ENCODE results near the gene HOXD1. TPM values are rescaled to one million over a fixed set of nuclear protein-coding genes. Genes with fewer than 3 reads are reported as not detected.

Gene HOXD1
- polyA plus RNA-seq, 4 donors = 1.00 to 8.2 TPM; not detected in 2

- no peak overlapping the region for H3K27ac ChIP-seq (ENCODE audit: low read depth in 1 of 3, low read length in 2 of 3)
- no peaks in the 10 kb centered on the region for H3K9me3 ChIP-seq (ENCODE audit: control insufficient read depth in 2 of 2, insufficient read depth in 1 of 2, low read depth in 1 of 2, low read length in 1 of 2)
- H3K4me3 ChIP-seq (ENCODE audit: low read depth in 1 of 3, low read length in 3 of 3) = no peak overlapping the region
- FAIRE-seq (no peak), DNase-seq (no peak)
- no peaks in the 10 kb centered on the region for H3K4me1 ChIP-seq (ENCODE audit: control insufficient read depth in 3 of 3, insufficient read depth in 2 of 3, low read depth in 1 of 3, low read length in 2 of 3)
- no peaks in the 10 kb centered on the region for H3K36me3 ChIP-seq (ENCODE audit: control insufficient read depth in 3 of 3, insufficient read depth in 2 of 3, low read depth in 1 of 3, low read length in 3 of 3)
- H3K27me3 ChIP-seq (ENCODE audit: control insufficient read depth in 3 of 3, insufficient read depth in 3 of 3, low read length in 3 of 3) = peaks cover 0 to 1% (median 0%) of the 10 kb centered on the region in 3 donors
These were observed 23.8 kb downstream of the HOXD1 start for GRCh38 chr2:176212276-176212675.

- Histone ChIP-seq H3K4me1 (ENCODE audit: control insufficient read depth in 3 of 3, insufficient read depth in 2 of 3, low read depth in 1 of 3, low read length in 2 of 3) (no peaks in the 10 kb centered on the region), H3K9me3 (ENCODE audit: control insufficient read depth in 2 of 2, insufficient read depth in 1 of 2, low read depth in 1 of 2, low read length in 1 of 2) (no peaks in the 10 kb centered on the region), H3K27ac (ENCODE audit: low read depth in 1 of 3, low read length in 2 of 3) (no peak overlapping the region), H3K4me3 (ENCODE audit: low read depth in 1 of 3, low read length in 3 of 3) (no peak overlapping the region), H3K27me3 (ENCODE audit: control insufficient read depth in 3 of 3, insufficient read depth in 3 of 3, low read length in 3 of 3) (peaks cover 0 to 1% (median 0%) of the 10 kb centered on the region in 3 donors), H3K36me3 (ENCODE audit: control insufficient read depth in 3 of 3, insufficient read depth in 2 of 3, low read depth in 1 of 3, low read length in 3 of 3) (no peaks in the 10 kb centered on the region)
- DNase-seq (no peak), FAIRE-seq (no peak)
- 50 to 51% (median 50%) methylated on average over 1 of the region's 1 CpG for WGBS, 3 donors
These were observed 24.9 kb downstream of the HOXD1 start for GRCh38 chr2:176213406-176213805.

GRCh38 chr2:176227874-176228273 lies 39.4 kb downstream of the HOXD1 start:
- no peak overlapping the region for H3K27ac ChIP-seq (ENCODE audit: low read depth in 1 of 3, low read length in 2 of 3)
- DNase-seq = no peak
- H3K4me3 ChIP-seq (ENCODE audit: low read depth in 1 of 3, low read length in 3 of 3) = no peak overlapping the region
- no peaks in the 10 kb centered on the region for H3K9me3 ChIP-seq (ENCODE audit: control insufficient read depth in 2 of 2, insufficient read depth in 1 of 2, low read depth in 1 of 2, low read length in 1 of 2)
- no peaks in the 10 kb centered on the region for H3K36me3 ChIP-seq (ENCODE audit: control insufficient read depth in 3 of 3, insufficient read depth in 2 of 3, low read depth in 1 of 3, low read length in 3 of 3)
- FAIRE-seq = no peak
- no peaks in the 10 kb centered on the region for H3K4me1 ChIP-seq (ENCODE audit: control insufficient read depth in 3 of 3, insufficient read depth in 2 of 3, low read depth in 1 of 3, low read length in 2 of 3)
- WGBS, 3 donors = 66 to 80% (median 79%) methylated on average over 2 of the region's 2 CpGs
- peaks cover 2 to 11% (median 6%) of the 10 kb centered on the region in 3 donors for H3K27me3 ChIP-seq (ENCODE audit: control insufficient read depth in 3 of 3, insufficient read depth in 3 of 3, low read length in 3 of 3)

- FAIRE-seq (no peak), DNase-seq (no peak)
- Histone ChIP-seq H3K36me3 (ENCODE audit: control insufficient read depth in 3 of 3, insufficient read depth in 2 of 3, low read depth in 1 of 3, low read length in 3 of 3) (no peaks in the 10 kb centered on the region), H3K9me3 (ENCODE audit: control insufficient read depth in 2 of 2, insufficient read depth in 1 of 2, low read depth in 1 of 2, low read length in 1 of 2) (no peaks in the 10 kb centered on the region), H3K27ac (ENCODE audit: low read depth in 1 of 3, low read length in 2 of 3) (no peak overlapping the region), H3K4me3 (ENCODE audit: low read depth in 1 of 3, low read length in 3 of 3) (no peak overlapping the region), H3K27me3 (ENCODE audit: control insufficient read depth in 3 of 3, insufficient read depth in 3 of 3, low read length in 3 of 3) (peaks cover 0 to 5% (median 2%) of the 10 kb centered on the region in 3 donors), H3K4me1 (ENCODE audit: control insufficient read depth in 3 of 3, insufficient read depth in 2 of 3, low read depth in 1 of 3, low read length in 2 of 3) (no peaks in the 10 kb centered on the region)
- 50 to 55% (median 53%) methylated on average over 2 of the region's 2 CpGs for WGBS, 3 donors
These were observed 45.7 kb downstream of the HOXD1 start for GRCh38 chr2:176234156-176234555.

GRCh38 chr2:176234940-176235339 lies 46.5 kb downstream of the HOXD1 start:
- FAIRE-seq (no peak), DNase-seq (no peak)
- WGBS, 3 donors = 20 to 54% (median 36%) methylated on average over 1 of the region's 1 CpG
- Histone ChIP-seq H3K4me3 (ENCODE audit: low read depth in 1 of 3, low read length in 3 of 3) (no peak overlapping the region), H3K27me3 (ENCODE audit: control insufficient read depth in 3 of 3, insufficient read depth in 3 of 3, low read length in 3 of 3) (peaks cover 0 to 3% (median 0%) of the 10 kb centered on the region in 3 donors), H3K4me1 (ENCODE audit: control insufficient read depth in 3 of 3, insufficient read depth in 2 of 3, low read depth in 1 of 3, low read length in 2 of 3) (no peaks in the 10 kb centered on the region), H3K36me3 (ENCODE audit: control insufficient read depth in 3 of 3, insufficient read depth in 2 of 3, low read depth in 1 of 3, low read length in 3 of 3) (no peaks in the 10 kb centered on the region), H3K27ac (ENCODE audit: low read depth in 1 of 3, low read length in 2 of 3) (no peak overlapping the region), H3K9me3 (ENCODE audit: control insufficient read depth in 2 of 2, insufficient read depth in 1 of 2, low read depth in 1 of 2, low read length in 1 of 2) (no peaks in the 10 kb centered on the region)

GRCh38 chr2:176237456-176237855 lies 49.0 kb downstream of the HOXD1 start:
- no peak for DNase-seq
- FAIRE-seq = no peak
- Histone ChIP-seq H3K36me3 (ENCODE audit: control insufficient read depth in 3 of 3, insufficient read depth in 2 of 3, low read depth in 1 of 3, low read length in 3 of 3) (no peaks in the 10 kb centered on the region), H3K4me1 (ENCODE audit: control insufficient read depth in 3 of 3, insufficient read depth in 2 of 3, low read depth in 1 of 3, low read length in 2 of 3) (no peaks in the 10 kb centered on the region), H3K27ac (ENCODE audit: low read depth in 1 of 3, low read length in 2 of 3) (no peak overlapping the region), H3K9me3 (ENCODE audit: control insufficient read depth in 2 of 2, insufficient read depth in 1 of 2, low read depth in 1 of 2, low read length in 1 of 2) (peaks cover 0 to 3% of the 10 kb centered on the region in 2 donors), H3K4me3 (ENCODE audit: low read depth in 1 of 3, low read length in 3 of 3) (no peak overlapping the region), H3K27me3 (ENCODE audit: control insufficient read depth in 3 of 3, insufficient read depth in 3 of 3, low read length in 3 of 3) (peaks cover 0 to 5% (median under 1%) of the 10 kb centered on the region in 3 donors)
- 54 to 59% (median 56%) methylated on average over 4 of the region's 4 CpGs for WGBS, 3 donors

- WGBS, 3 donors = 74 to 89% (median 77%) methylated on average over 4 of the region's 4 CpGs
- H3K27me3 ChIP-seq (ENCODE audit: control insufficient read depth in 3 of 3, insufficient read depth in 3 of 3, low read length in 3 of 3) = peaks cover 0 to 6% (median 2%) of the 10 kb centered on the region in 3 donors
- FAIRE-seq = no peak
These were observed 50.6 kb downstream of the HOXD1 start for GRCh38 chr2:176239031-176239430.

GRCh38 chr2:176240301-176240700 lies 51.8 kb downstream of the HOXD1 start:
- Histone ChIP-seq H3K4me1 (ENCODE audit: control insufficient read depth in 3 of 3, insufficient read depth in 2 of 3, low read depth in 1 of 3, low read length in 2 of 3) (no peaks in the 10 kb centered on the region), H3K4me3 (ENCODE audit: low read depth in 1 of 3, low read length in 3 of 3) (no peak overlapping the region), H3K27ac (ENCODE audit: low read depth in 1 of 3, low read length in 2 of 3) (no peak overlapping the region), H3K27me3 (ENCODE audit: control insufficient read depth in 3 of 3, insufficient read depth in 3 of 3, low read length in 3 of 3) (peaks cover 0 to 6% (median 2%) of the 10 kb centered on the region in 3 donors), H3K9me3 (ENCODE audit: control insufficient read depth in 2 of 2, insufficient read depth in 1 of 2, low read depth in 1 of 2, low read length in 1 of 2) (peaks cover 0 to 3% of the 10 kb centered on the region in 2 donors), H3K36me3 (ENCODE audit: control insufficient read depth in 3 of 3, insufficient read depth in 2 of 3, low read depth in 1 of 3, low read length in 3 of 3) (no peaks in the 10 kb centered on the region)
- FAIRE-seq (no peak), DNase-seq (no peak)
- 22 to 50% (median 30%) methylated on average over 1 of the region's 1 CpG for WGBS, 3 donors

More at GRCh38 chr2:176239031-176239430, 50.6 kb downstream of the HOXD1 start:
- H3K4me1 ChIP-seq (ENCODE audit: control insufficient read depth in 3 of 3, insufficient read depth in 2 of 3, low read depth in 1 of 3, low read length in 2 of 3) = no peaks in the 10 kb centered on the region
- no peak for DNase-seq
- H3K9me3 ChIP-seq (ENCODE audit: control insufficient read depth in 2 of 2, insufficient read depth in 1 of 2, low read depth in 1 of 2, low read length in 1 of 2) = peaks cover 0 to 3% of the 10 kb centered on the region in 2 donors
- no peaks in the 10 kb centered on the region for H3K36me3 ChIP-seq (ENCODE audit: control insufficient read depth in 3 of 3, insufficient read depth in 2 of 3, low read depth in 1 of 3, low read length in 3 of 3)
- no peak overlapping the region for H3K4me3 ChIP-seq (ENCODE audit: low read depth in 1 of 3, low read length in 3 of 3)
- no peak overlapping the region for H3K27ac ChIP-seq (ENCODE audit: low read depth in 1 of 3, low read length in 2 of 3)
